Bronchial epithelial cell (primary cell): ENCODE data around the gene EIF5A. TPM values are rescaled to one million over a fixed set of nuclear protein-coding genes. Genes with fewer than 3 reads are reported as not detected.

ENCODE experiments used
- DNase-seq: peaks from one replicate; pipeline ENCODE4 v3.0.0-alpha.2; 2010; ENCODE audit warnings: low read depth
- FAIRE-seq: peaks from 2 replicates; lab custom pipeline; 2011; peaks lifted over from hg19 to GRCh38; lab: Jason Lieb, UNC
- H3K27me3 ChIP-seq: 2 replicates; pipeline ENCODE4 v1.5.1; 2011; ENCODE audit warnings: low read length; ENCODE audit not compliant: control insufficient read depth, insufficient read depth
- H3K36me3 ChIP-seq: 2 replicates; pipeline ENCODE4 v1.5.1; 2011; ENCODE audit warnings: low read length; ENCODE audit not compliant: control insufficient read depth, insufficient read depth
- H3K4me3 ChIP-seq: 2 replicates; pipeline ENCODE4 v1.5.1; 2011; ENCODE audit warnings: mild to moderate bottlenecking, low read depth, low read length, control low read depth
- total RNA-seq: library from RNA; depleted of rRNA; stranded (reverse); fragments of >200 nt; gene quantifications from 2 replicates; pipeline ENCODE4 v1.2.1, GENCODE V29; 2014
- TF ChIP-seq, protein P1 (sequence below): IDR thresholded peaks from 2 replicates; pipeline ENCODE4 v1.5.1; 2011; ENCODE audit warnings: mild to moderate bottlenecking, moderate library complexity, low read length, control low read depth, inconsistent platforms; ENCODE audit not compliant: insufficient read depth, severe bottlenecking

EIF5A gene
- 653 and 709 TPM in 2 replicates for total RNA-seq

DNA sequence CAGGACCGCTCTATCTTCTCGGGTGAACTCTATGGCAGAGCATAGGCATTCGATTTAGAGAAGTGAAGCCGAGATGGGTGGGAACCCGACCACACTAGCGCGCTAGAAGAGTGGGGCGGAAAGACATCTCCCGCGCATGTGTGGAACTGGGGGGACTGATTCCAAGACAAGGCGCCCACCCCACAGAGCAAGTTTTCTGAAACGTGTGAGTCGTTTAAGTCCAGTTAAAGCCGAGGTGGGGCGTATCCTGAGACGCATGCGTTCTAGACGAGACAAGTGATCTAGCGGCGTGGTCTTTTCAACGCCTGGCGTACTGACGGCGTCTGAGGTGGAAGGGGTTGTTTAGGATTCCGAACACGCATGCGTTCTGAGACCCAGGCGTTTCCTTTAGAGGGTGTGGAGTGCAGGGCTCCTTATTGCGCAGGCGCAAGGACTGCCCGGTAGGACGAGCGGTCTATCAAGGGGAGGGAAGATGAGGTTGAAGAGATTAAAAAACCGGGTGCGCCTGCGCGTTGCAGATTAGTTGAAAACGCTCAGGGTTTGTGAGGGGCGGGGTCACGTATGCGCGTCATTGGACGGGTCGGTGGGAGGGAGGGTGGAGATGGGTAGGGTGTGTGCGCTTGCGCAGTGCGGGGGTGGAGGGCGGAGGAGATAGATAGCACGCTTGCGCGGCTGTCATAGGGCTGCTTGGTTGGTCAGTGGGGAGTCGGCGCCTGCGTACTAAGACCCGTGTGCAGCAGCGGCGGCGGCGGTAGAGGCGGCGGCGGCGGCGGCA lies at the start of gene EIF5A:
Gene EIF5A, plus strand, starts transcription at position 718 of the 775 bp plus-strand sequence. CDS start 2,008 bp downstream, outside the sequence.
- TF ChIP-seq, protein P1, sequence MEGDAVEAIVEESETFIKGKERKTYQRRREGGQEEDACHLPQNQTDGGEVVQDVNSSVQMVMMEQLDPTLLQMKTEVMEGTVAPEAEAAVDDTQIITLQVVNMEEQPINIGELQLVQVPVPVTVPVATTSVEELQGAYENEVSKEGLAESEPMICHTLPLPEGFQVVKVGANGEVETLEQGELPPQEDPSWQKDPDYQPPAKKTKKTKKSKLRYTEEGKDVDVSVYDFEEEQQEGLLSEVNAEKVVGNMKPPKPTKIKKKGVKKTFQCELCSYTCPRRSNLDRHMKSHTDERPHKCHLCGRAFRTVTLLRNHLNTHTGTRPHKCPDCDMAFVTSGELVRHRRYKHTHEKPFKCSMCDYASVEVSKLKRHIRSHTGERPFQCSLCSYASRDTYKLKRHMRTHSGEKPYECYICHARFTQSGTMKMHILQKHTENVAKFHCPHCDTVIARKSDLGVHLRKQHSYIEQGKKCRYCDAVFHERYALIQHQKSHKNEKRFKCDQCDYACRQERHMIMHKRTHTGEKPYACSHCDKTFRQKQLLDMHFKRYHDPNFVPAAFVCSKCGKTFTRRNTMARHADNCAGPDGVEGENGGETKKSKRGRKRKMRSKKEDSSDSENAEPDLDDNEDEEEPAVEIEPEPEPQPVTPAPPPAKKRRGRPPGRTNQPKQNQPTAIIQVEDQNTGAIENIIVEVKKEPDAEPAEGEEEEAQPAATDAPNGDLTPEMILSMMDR: no peak
- no peaks in the 10 kb centered on the region for H3K27me3 ChIP-seq
- H3K4me3 ChIP-seq: peak within 1 kb of the TSS; percentile 82
- FAIRE-seq (peak; percentile 94), DNase-seq (peak; percentile 100)
- peaks cover 15% of the 10 kb centered on the region for H3K36me3 ChIP-seq

DNA sequence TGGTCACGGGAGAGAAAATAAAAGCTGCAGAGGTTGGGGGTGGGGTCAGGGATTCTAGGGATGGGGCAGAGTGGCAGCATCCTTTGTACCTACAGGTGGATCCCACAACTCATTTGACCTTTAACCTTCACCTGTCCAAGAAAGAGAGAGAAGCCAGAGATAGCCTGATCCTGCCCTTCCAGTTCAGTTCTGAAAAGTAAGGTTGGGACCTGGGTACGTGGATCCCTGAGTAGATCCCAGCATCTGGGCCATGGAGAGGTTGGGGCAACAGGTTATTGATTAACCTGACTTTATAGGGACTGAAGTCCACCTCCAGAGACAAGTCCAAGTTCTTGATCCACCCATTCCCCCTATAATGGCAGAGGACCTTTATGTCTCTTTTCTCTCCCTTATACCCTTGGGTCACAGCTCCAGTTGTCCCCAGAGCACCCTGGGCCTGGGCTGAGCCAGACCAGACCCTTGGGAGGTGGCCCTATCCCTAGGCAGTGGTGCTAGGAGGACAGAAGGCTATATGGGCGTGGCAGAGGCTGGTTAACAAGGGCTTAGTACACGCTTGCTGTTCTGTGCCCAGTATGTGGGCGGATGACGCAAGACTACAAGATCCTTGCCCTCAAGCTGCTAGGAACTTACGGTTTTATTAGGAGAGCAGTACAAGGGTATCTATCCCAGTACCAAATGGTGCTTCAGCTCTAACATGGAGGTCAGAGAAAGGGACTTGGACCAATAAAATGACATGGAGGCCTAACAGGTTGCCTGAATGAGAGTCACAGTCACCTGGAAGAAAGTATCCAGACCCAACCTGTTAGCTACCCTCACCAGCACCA lies 48.5 kb upstream of the EIF5A start:
- Histone ChIP-seq H3K36me3 (peaks cover 14% of the 10 kb centered on the region), H3K27me3 (no peaks in the 10 kb centered on the region), H3K4me3 (no peak overlapping the region)
- FAIRE-seq (peak; percentile 84), DNase-seq (peak; percentile 91)
- TF ChIP-seq, protein P1: no peak

DNA sequence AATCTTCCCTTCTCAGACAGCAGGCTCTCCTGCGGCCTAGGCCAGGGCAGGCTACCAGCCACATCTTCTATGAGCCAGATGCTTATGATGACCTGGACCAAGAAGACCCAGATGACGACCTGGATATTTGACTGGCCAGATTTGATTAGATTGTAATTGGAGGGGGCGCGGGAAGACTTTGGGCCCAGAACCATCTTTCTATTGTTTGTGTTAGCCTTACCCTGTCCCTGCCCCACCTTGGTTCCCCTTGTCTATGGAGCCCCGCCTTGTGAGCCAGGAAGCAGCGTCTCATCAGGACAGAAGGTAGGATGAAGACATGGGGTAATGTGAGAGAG lies 47.9 kb upstream of the EIF5A start:
- TF ChIP-seq, protein P1: no peak
- DNase-seq: no peak
- H3K4me3 ChIP-seq: no peak overlapping the region
- no peaks in the 10 kb centered on the region for H3K27me3 ChIP-seq
- H3K36me3 ChIP-seq: peaks cover 13% of the 10 kb centered on the region
- no peak for FAIRE-seq

DNA sequence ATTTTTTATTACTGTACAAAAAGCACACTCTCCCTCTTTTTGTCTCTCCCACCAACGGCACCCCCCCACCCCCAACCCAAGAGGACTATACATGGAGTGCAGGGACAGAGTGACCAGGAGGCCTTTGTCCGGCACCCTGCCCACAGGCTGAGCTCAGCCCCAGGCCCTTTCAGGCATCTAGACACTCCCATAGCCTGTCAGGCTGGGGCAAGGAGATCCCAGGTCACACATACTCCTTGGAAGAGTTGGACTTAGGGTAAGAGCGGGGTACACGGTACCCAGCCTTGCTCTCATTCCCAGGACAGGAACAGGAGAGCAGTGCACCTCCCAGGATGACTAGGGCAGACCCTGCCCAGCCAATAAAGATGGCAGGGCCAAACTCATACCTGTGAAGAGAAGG lies 47.3 kb upstream of the EIF5A start:
- TF ChIP-seq, protein P1: no peak
- FAIRE-seq (no peak), DNase-seq (no peak)
- Histone ChIP-seq H3K36me3 (peaks cover 11% of the 10 kb centered on the region), H3K27me3 (no peaks in the 10 kb centered on the region), H3K4me3 (peak overlapping the region; percentile 97)

DNA sequence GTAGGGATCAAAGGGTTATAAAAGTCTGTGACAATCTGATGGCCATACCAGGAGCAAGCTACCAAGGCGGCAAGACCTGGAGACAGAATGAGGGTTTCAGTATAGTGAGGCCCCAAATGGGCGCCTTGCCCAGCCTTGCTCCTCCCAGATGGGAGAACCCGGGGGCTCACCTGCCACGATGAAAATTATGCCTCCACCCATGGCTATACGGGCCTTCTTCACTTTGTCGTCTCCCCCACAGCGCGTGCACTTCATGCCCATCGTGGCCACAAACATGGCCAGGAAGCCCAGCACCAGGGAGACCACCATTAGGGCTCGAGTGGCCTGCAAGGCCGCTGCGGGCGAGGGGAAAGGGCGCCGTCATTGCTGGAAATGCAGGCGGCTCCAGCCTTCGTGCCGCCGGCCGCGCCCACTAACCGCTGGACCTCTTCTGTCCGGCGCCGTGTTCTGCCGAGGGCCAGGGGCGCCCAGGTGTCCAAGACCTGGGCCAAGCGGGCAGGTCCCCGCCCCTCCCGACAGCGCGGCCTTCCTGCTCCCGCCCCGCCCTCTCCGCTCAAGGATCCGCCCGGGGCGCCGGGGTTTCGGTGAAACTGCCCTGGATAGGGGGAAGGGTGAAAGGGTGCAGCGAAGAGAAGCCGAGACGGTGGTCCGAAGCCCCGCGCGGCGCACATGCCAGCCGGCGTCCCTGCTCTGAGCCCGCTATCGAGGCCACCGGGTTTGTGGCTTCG lies 46.6 kb upstream of the EIF5A start:
- TF ChIP-seq, protein P1: no peak
- peaks cover 11% of the 10 kb centered on the region for H3K36me3 ChIP-seq
- no peaks in the 10 kb centered on the region for H3K27me3 ChIP-seq
- DNase-seq (peak; percentile 30), FAIRE-seq (no peak)
- peak overlapping the region; percentile 97 for H3K4me3 ChIP-seq
